CD4-positive, alpha-beta T cell treated with Interleukin-10 for 1 hour (primary cell): ENCODE results near the gene DNAJB1.
A peak's percentile ranks its signal among the peaks of the same experiment; 100 is the strongest.
"Not testable (repeated sequence)": the region's sequence is repeated elsewhere in the genome, so short reads cannot be mapped to it uniquely, and the experiment has no call there.

ENCODE experiments used
- DNase-seq: peaks from one replicate; pipeline ENCODE4 v3.0.0-alpha.2; 2020

DNAJB1 gene

DNA sequence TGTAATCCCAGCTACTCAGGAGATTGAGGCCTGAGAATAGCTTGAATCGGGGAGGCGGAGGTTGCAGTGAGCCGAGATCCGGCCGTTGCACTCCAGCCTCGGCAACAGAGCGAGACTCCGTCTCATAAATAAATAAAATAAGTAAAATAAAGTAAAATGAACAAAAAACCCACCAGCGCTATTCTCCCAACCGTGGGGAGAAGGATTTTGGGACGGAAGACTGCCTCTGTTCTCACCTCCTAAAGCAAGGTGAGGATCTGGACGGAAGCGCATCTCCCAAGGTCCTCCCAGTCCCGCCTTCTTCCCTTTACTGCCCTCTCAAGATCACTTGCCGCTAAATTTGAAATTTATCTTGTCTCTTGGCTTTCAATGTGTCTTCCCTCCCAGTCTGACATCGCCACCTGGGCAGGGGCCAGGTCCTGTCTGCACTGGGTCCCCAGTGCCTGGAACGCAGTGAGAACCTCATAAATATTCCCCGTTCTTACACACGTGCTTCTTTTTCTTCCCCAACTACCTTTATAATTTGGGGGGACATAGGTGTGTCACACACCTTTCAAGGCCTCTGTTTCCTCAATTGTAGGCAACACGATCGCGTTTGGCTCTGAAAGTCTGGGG is 1.2 kb upstream of the DNAJB1 start:
- DNase-seq: no peak

DNA sequence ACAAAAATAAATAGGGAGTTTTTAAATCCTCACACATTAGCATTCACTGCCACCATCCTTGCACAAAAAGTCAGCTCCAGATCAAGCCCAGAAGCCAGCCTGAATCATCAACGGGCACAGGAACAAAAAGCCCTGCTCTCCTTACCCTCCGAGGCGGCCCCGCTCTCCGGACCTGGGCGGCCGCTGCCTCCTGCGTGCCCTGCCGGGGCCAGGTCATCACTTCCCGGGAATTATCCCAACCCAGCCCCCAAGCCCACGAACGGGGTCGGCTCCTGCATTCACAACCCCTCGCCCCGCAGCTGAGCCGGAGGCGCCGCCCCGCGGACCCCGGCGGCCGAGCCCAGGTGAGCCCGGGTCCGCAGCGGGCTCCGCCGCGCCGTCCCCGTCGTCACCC is 754 bp downstream of the DNAJB1 start:
- no peak for DNase-seq

DNA sequence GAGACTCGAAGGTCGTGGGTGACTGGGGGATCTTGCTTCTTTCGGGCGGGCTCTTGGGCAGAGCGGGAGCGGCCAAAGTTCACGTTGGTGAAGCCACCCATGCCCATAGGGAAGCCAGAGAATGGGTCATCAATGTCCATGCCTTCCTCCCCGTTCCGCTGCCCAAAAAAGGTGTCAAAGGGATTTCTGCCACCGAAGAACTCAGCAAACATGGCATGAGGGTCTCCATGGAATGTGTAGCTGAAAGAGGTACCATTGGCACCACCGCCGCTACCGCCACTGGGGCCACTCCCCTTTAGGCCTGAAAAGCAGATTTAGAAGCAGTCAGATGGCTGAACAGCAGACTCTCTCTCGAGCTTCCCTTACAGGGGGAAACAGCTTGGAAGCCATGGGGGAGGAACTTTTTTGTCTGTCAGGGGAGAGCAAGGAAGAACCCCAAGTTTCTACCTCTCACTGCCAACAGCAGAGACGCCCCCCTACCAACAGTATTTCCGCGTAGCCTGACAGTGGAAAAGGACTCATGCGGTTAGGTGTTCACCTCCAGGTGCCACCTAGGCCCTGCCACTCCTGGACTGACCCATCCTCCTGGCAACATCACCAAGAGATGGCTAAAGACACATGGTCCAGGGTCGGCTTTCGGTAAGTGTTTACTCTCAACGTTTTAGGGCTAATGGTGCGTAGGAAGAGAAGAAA is 1.3 kb downstream of the DNAJB1 start:
- peak; percentile 53 for DNase-seq

DNA sequence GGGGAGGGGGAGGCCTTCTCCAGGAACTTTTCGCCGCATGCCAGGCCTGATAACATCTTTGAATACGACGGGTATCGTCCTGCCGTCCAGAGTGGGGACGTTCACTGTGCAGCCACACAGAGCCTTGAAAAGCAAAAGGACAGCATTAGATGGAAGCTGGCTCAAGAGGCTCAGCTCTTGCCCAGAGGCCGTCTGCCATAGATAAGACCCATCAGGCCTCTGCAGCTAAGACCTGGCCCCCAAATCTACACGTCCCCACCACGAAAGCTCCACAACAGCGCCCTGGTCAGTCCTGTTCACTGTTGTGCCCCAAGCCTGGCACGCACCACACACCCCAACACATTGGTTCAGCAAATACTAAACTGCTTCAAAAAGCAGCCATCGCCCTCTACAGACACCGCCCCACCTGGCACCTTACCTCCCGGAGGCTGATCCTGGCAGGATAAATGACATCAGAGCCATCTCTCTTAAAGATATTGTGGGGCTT is 2.1 kb downstream of the DNAJB1 start:
- DNase-seq: no peak

DNA sequence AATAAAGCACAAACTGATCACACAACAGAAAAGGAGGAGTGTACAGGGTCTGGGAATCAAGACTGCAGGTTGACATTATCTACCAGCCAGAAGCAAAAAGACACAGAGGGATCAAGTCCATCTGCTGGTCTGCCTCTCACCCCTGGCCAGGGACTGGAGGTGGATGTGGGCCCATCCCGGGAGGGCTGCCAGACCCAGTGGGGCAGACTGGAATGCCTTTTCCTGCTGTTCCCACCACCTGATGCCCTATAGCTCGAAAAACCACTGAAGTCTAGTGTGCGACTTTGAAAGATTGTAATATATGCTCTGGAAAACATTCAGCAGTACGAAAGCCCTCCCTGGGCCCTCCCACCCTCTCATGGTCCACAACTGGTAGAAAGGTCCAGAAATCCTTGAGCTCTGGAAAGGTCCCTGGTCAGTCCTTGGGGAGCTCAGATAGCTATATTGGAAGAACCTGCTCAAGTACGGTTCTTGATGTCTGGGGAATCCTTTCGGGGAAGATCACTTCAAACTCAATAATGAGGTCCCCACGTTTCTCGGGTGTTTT is 2.6 kb downstream of the DNAJB1 start:
- no peak for DNase-seq

DNA sequence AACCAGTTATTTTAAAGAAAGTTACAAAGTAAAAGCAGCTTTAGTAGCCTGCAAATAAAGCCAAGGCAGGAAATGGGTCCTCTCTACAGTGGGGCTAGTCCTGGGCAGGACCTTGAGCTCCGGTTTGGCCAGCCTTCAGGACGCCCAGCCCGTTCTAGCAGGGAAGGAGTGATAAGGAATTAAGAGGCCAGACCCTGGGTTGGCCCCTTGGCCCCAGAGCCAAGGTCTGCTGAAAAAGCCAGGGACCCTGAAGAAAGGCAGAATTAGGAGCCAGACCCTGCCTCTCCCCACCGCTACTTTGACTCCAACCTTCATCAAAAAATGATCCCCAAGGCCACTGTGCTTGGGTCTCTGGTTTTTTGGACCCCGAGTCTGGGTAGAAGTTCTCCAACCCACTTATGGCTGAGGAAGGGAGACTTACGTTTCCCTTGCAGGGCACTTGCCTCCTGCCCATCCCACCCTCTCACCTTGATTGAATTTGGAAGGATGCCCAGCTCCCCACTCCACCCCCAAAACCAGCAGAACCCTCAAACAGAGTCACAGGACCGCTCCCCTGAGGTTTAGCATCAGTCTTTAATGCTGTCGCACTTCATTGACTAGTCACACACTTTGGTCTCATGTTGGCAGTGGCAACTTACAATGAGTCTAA is 3.9 kb downstream of the DNAJB1 start:
- peak; percentile 49 for DNase-seq

DNA sequence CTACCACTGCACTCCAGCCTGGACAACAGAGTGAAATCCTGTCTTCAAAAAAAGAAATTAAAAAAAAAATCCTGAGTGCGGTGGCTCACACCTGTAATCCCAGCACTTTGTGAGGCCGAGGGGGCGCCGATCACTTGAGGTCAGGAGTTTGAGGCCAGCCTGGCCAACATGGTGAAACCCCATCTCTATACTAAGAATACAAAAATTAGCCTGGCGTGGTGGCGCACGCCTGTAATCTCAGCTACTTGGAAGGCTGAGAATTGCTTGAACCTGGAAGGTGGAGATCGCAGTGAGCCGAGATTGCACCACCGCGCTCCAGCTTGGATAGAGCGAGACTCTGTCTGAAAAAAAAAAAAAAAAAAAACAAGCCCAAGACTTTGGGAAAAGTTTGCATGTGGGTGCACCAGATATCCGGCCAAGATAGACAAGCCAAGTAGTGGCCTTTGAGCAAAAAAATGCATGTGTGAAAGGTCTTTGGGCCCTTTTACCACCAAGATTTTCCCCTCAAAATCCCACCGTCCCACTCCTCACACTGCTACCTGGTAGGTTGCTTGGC is 5.7 kb downstream of the DNAJB1 start:
- peak; percentile 51 for DNase-seq

DNA sequence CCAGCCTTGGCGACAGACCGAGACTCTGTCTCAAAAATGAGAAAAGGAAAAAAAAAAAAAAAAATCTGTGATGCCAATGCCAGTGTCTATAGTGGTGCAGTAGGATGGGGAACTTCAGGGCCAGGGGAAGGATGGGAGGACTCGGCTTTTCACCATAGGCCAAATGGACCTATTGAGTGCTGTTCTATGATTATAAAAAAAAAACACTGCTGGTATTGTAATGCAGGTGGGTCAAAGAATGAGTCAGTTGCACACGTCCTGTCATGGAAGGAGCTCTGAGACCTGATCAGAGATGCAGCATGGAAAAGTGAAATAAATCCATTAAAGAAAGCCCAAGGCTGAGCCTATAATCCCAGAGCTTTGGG is 7.0 kb downstream of the DNAJB1 start:
- no peak for DNase-seq

DNA sequence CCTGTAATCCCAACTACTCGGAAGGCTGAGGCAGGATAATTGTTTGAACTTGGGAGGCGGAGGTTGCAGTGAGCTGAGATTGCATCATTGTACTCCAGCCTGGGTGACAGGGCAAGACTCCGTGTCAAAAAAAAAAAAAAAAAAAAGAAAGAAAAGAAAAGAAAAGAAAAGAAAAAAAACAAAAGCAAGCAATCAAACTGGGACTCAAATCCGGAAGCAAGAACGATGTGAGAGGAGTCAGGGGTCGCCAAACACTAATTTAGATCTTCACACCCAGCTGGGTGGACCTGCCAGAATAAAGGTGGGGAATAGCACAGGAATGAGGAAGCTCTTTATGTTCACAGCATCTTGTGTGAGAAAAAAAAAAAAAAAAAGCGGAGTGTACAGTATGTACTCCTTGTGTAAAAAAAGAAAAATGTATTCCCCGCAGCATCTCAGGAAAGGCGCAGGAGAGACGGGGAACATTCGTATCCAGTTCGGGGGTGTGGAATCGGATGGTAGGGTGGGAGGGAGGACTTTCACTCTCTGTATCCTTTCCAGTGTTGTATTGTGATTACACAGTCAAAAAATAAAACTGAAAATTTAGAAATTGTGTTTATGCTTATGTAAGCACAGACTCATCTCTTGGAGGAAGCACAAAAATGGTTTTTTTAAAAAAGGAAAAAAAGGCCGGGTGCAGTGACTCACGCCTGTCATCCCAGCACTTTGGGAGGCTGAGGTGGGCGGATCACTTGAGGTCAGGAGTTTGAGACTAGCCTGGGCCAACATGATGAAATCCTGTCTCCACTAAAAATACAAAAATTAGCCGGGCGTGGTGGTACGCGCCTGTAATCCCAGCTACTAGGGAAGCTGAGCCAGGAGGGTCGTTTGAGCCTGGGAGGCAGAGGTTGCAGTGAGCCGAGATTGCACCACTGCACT is 7.6 kb downstream of the DNAJB1 start:
- DNase-seq: no peak

DNA sequence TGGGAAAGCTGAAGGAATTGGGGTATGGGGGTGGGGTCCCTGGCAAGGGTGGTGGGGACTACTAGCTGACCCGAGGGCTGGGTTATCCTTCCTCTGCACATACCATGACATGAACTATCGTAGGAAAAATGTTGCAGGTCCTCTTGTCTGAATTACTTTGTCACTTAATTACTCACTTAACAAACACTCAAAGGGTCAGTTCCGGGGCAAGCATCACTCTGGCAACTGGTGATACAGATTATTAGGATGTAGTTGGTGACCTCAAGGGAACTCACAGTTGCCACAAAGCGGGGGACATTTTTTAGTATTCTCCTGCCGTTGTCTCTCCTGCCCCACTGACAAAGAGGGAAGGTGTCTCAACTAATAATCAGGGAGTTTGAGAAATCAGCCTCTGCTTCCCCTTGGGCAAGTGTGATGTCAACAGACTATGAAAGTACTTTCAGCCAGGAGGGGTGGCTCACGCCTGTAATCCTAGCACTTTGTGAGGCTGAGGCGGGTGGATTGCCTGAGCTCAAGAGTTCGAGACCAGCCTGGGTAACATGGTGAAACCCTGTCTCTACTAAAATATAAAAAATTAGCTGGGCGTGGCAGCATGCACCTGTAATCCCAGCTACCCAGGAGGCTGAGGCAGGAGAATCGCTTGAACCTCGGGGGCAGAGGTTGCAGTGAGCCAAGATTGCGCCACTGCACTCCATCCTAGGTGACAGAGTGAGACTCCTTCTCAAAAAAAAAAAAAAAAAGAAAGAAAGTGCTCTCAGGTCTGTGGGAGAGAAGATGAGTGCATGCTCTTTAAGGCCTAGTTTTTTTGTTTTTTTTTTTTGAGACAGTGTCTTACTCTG is 10.3 kb downstream of the DNAJB1 start:
- DNase-seq: no peak

DNA sequence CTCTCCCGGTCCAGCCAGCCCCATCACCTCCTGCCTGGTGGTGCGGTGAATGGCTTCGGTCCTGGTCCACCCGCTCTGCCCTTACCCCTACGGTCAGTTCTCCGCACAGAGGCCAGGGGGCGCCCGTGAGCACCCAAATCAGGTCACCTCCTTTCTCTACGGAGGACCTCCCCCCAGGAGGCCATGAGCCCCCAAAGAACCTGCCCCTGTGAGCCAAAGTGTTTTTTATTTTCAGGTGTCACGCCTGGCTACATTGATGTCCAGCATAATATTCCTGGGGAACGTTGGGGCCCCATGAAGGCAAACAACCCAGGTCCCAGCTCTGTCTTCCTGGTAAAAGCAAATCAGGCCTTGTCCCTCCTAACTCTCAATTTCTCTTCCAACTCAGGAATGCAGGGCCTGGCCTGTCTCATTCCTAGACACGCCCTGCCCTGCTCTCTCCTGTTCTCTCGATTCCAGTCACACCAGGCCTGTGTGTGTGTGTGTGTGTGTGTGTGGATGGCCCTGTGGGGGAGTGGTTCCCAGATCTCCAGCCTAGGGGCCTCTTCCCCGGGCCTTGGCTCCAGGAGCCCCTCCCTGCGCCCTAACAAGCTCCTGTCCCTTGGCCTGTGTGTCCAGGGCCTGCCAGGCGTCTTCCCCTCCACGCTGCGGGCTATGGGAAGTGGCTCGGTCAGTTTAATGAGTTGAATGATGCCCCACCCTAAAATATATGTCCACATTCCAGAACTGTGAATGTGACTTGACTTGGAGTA is 12.5 kb downstream of the DNAJB1 start:
- DNase-seq: peak; percentile 81

DNA sequence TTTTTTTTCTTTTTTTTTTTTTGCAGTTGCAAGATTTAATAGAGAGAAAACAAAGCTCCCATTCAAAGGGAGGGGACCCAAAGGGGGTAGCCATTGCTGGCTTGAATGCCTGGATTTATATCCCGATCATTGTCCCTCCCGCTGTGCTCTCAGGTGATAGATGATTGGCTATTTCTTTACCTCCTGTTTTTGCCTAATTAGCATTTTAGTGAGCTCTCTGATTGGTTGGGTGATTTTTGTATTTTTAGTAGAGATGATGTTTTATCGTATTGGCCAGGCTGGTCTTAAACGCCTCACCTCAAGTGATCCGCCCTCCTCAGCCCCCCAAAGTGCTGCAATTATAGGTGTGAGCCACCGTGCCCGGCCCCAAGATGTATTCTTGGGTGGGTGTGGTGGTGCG is 13.6 kb downstream of the DNAJB1 start:
- DNase-seq: not testable (repeated sequence)

DNA sequence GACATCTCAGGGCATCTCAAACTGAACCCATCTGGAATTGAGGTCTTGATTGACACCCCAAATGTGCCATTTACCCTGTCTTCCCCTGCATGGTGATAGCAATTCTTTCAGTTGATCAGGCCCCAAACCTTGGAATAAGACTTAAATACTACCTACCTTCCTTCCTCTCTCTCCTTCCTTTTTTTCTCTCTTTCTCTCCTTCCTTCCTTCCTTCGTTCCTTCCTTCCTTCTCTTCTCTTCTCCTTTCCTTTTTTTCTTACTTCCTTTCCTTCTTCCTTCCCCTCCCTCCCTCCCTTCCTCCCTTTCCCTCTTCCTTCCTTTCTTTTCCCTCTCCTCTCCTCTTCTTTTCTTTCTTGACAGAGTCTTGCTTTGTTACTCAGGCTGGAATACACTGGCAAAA is 14.9 kb downstream of the DNAJB1 start:
- no peak for DNase-seq

DNA sequence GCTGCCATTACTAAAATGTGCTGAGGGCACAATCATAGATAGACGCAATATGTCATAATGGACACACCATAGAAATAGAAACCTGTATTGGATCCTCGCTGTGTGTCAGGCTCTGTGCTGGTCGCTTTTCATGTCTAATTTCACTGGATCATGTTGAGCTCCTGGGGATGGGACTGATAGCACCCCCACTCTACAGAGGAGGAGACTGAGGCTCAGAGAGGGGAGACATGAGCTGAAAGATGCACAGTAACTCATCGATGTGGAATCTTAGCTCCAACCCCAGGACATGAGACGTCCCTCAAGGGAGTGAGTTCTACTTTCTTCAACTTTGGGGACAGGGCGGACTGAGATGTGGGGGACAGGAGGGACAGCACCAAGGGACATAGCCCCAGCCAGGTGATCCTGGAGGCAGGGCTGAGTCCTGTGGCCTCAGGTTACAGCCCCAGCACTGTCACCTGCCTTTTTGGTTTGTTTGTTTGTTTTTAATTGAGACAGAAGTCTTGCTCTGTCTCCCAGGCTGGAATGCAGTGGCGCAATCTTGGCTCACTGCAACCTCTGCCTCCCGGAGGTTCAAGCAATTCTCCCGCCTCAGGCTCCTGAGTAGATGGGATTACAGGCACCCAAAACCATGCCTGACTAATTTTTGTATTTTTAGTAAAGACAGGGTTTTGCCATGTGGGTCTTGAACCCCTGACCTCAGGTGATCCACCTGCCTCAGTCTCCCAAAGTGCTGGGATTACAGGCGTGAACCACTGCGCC is 15.7 kb downstream of the DNAJB1 start:
- no peak for DNase-seq

DNA sequence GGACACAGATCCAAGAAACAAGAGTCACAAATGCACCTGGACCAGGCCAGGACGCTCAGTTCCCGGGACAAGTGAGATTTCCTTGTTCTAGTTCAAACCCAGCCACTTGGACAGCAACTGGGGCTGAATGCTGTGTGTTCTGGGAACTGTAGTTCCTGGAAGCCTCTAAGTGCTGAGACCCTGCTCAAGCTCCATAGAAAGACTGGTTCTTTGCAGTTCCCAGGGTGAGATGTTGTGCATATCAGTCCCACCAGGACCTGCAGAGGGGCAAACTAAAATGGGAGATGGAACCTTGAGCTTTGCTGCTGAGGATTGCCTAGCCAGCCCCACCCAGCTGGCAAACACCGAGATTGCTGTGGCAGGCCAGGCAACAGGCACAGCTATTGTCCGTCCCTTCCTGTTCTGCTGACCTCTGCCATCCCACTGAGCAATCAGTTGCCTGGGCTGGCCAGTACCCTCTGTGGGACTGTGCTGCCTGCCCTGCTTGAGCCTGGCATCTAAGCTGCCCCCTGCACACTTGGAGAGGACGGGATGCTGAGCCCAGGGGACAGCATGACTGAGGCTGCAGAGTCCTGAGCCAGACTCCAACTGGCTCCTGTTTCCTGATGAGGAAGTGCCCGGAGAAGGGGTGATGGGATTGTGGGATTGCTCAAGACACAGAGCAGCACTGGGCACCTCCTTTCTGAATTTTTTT is 20.8 kb downstream of the DNAJB1 start:
- DNase-seq: no peak

DNA sequence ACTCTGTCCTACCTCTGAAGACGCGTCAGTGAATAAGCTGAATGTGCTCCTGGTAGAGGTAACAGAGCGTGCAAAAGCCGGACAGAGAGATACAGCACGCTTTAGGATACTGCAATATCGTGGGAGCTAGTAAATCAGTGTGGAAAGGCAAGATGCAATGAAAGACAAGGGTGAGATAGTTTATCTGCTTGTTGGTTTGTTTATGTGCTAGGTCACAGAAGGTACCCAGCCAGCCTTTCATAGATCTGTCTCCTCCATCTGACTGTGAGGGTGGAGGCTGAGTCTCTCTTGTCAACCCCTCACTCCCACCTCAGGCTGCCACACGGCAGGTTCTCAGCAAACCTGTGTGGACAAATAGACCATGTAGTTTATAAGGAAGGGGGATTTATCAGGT is 21.4 kb downstream of the DNAJB1 start:
- no peak for DNase-seq

DNA sequence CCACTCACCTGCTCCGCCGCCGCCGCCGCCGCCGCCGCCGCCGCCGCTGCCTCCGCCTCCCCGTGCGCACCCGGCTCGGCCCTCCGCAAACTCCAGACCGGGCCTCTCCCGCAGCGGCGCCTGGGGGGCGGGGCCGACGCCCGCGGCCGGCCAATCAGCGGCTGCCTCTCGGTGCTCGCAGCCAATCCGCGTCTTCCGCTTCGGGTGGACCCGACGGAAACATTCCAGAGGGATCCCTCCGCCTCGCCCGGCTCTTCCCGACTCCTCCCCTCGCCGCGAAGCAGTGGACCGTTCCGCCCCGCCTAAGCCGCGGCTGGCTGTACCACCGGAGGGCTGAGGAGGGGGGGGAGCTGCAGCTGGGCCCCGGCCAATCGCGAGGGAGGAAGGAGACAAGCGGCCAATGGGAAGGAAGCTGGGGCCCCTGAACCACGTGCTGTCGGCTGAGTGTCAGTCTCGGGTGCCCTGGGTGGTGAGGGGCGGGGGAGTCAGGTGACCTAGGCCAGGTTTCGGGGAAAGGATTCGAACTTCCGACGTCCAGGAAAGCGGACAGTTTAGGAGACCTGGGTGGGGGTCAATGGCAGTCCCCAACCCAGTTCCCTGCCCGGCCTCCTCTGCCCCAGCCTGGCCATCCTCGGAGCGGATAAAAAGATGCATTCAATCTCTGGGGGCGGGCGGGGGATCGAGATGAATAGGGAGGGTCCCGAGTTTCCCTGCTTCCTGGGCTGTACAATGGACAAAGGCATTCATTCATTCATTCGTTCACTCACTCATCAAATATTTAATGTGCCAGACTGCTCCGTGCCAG is 22.0 kb downstream of the DNAJB1 start, which contains the start of gene GIPC1:
GIPC1 (minus strand) TSS at position 99 of the 805 bp plus-strand sequence. CDS start 13,151 bp downstream, outside the sequence.
- DNase-seq: peak; percentile 88

DNA sequence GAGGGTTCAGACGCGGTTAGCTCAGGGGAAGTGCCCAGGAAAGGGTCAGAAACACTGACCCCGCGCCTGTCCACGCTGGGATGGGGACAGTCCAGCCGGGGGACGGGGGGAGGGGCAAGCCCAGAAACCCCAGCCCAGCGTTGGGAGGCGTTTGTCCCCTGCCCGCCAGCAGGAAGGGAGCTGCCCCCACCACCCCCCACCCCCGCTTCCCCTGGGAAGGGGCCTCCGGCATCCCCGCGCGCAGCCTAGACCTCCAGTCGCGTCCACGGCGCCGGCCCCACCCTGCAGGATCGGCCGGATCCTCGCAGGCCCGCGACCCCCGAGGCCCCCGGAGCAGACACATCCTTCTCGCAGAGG is 22.5 kb downstream of the DNAJB1 start:
- DNase-seq: no peak
